HG03342 (cell line): Measurements from ENCODE around the gene TTLL8.

Source experiments
- ATAC-seq: cut with Tn5 transposase; IDR thresholded peaks from one replicate; pipeline ENCODE4 v1.9.1; 2021; ENCODE audit warnings: mild to moderate bottlenecking, moderate library complexity; ENCODE audit not compliant: unreplicated experiment

TTLL8 gene

GRCh38 chr22:50083462-50084079 lies 25.5 kb upstream of the TTLL8 start:
- ATAC-seq, result no peak

DNA sequence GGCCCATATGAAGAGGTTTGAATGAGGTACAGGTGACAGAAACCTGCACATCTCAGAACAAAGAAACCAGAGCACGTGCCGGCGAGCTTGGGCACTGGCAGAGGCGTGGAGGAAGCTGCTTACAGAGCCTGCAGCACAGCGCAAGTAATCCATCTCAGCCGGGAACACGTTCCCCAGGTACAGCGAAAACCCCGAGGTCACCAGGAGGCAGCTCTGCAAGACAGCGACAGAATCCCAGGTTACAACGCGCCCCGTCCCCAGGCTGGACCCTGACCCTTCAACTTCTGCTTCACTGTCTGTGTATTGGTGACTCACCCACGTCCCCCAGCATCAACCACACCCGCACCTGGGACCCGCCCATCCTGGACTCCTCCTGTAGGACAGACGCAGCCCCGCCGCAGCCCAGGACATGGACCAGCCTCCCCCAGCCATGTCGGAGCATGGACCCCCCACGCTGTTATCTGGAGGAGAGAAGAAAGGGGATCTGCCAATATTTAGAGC lies 24.9 kb upstream of the TTLL8 start:
- no peak for ATAC-seq

- ATAC-seq, result no peak
These were observed 24.2 kb upstream of the TTLL8 start for GRCh38 chr22:50082197-50082715.

DNA sequence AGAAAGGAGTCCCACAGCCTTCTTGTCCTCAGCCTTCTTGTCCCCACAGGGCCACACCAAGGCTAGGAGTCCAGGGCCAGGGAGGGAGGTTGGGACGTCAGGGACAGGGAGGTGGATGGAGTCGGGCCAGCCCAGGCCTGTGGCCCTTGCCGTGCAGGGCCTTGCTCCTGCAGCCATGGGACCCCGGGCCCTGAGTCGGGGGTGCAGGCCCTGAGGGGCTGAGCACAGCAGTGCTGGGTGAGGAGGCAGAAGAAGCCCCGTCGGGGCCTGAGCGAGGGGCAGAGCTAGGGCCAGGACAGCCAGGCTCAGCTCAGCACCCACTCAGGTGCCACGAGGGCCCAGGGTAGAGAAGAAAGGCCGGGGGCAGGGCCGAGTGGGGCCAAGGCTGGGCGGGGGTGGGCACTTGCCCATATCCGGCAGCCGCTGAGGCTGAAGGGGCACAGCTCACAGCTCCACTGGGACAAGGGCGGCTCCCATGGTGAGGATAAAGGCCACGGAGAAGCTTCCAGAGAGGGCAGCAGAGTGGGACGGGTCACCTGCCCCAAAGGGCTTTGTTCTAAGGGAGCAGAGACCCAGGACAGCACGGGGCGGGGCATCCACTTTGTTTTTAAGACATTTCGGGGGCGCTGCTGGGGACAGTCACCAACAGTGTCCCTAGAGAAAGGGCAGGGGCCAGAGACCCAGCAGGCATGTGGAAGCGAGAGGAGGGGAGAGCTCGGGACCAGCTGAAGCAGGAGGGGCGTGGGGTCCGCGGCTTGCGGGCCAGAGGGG lies 23.5 kb upstream of the TTLL8 start:
- no peak for ATAC-seq

- ATAC-seq, result no peak
These were observed 22.0 kb upstream of the TTLL8 start for GRCh38 chr22:50080077-50080465.

DNA sequence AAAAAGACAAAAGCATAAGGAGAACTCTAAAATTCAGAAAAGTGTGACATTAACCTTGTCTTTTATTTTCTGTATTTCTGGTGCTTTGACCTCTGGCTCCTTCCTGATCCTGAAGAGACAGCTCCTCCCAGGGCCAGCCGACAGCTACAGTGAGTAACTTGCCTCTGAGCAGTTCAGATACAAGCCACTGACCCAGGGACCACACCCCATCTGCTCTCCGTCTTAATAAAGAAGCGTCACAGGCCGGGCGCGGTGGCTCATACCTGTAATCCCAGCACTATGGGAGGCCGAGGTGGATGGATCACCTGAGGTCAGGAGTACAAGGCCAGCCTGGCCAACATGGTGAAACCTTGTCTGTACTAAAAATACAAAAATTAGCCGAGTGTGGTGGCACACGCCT lies 20.7 kb upstream of the TTLL8 start:
- ATAC-seq, result no peak

DNA sequence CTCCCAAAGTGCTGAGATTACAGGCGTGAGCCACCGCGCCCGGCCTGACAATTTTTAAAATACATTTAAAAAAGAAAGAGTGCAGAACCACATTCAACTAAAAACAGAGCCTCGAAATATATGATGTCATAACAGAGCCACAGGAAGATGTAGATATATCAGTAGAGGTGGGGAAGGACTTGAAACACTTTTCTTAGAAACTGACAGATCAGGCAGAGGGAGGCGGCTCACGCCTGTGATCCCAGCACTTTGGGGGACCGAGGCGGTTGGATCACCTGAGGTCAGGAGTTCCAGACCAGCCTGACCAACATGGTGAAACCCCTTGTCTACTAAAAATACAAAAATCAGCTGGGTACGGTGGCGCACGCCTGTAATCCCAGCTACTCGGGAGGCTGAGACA lies 20.1 kb upstream of the TTLL8 start:
- no peak for ATAC-seq

DNA sequence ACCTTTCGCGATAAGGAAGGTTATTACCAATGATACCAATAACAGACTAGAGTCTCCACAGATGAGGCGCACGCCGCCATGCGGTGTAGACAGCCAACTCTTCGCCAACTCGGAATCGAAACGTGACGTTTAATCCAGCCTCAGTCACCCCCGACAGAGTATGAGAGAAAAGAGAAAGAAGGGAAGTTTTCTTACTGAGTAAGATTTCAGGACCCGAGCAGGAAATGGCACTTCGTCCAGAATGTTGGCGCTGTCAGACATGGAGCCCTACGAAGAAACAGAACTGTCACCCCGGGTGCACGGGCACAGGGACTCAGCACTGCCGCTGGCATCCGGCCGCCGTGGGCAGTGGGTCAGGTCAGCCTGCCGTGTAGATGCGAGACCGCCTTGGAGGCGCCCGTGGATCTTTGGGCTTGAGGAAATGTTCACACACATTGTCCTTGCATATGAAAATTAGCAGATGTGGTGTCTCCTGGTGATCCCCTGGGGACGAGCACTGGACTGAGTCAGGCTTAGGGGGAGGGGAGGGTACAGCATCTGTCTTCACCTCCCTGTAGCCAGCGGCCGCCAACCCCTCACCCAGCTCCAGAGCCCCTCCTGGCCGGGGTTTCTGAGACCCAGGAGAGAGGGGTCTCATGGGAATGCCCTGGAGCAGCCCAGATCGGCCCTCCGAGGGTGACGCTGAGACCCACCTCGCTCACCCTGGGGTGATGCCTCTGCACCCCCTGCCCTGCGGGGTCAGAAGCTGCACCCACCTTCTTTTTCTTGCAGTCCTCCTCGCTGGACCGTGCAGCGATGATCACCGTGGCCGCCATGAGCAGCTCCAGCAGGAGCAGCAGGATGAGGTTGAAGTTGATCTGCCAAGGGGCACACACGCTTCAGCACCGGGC lies 18.8 kb upstream of the TTLL8 start:
- no peak for ATAC-seq

GRCh38 chr22:50074551-50075530 lies 16.7 kb upstream of the TTLL8 start:
- no peak for ATAC-seq

- ATAC-seq, result no peak
These were observed 16.0 kb upstream of the TTLL8 start for GRCh38 chr22:50074056-50074455.

DNA sequence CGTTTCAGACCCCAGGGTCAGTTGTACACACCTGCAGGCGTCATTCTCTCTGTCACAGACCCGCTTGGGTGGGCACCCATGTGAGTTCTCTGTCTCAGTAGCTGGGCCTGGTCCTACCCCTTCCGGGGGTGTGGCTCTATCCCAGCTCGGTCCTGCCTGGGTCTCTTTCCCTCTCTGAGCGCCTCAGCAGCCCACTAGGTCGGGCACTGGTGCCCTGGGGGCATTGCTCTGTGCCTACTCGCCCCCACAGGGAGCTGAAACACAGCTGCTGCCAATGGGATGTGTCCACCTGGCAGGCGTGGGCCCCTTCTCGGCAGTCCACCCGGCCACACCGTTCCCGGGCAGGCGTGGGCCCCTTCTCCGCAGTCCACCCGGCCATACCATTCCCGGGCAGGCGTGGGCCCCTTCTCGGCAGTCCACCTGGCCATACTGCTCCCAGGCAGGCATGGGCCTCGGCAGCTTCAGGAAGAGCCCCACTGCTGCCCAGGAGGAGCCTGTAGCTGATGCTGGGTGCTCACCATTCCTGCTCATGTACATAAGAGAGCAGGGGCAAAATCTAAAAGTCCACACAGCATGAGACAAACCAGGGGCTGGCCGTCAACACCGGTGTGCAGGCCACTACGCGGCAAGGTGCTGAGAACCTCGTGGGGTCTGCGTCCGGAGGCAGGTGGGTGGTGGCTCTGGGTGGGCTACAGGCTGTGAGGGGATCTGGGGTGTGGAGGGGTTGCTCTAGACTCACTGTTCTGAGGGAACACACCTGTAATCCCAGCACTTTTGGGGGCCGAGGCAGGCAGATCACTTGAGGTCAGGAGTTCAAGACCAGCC lies 14.8 kb upstream of the TTLL8 start:
- no peak for ATAC-seq

- no peak for ATAC-seq
These were observed 14.1 kb upstream of the TTLL8 start for GRCh38 chr22:50072167-50072555.

GRCh38 chr22:50071432-50072166 lies 13.5 kb upstream of the TTLL8 start:
- ATAC-seq, result no peak

DNA sequence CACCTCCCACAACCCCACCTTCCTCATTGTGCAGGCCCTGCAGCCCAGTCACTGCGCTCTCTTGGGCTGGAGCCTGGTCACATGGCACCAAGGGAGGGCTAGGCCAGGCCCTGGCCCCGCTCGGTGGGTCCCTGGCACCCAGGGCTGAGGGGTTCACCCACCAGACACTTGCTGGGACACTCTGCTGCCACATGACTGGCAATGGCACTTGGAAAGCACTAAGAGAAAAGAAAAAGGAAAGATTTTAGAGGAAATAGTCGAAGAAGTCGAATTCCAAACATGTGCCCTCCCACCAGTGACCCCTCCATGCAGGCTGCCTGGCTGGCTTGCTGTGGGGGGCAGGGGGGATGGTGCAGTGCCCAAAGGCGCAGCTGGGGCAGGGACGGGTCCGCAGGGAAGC lies 12.3 kb upstream of the TTLL8 start:
- ATAC-seq, result no peak

DNA sequence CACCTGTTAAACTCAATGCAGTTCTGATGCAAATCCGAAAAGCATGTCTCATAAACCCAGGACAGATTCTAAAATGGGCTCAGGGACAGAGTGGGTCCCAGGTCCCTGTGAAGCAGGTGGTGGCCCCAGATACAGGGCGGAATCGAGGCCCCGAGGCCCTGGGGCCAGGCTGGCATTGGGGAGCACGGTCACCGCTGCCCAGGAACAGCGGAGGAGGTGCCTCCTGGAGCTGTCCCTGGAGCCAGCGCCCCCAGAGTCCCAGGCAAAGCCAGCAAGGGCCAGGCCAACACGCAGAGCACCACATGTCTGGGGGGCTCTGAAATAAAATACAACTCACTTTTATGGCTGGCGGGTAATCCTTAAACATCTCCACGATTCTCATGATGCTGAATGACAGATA lies 10.0 kb upstream of the TTLL8 start:
- ATAC-seq, result no peak

DNA sequence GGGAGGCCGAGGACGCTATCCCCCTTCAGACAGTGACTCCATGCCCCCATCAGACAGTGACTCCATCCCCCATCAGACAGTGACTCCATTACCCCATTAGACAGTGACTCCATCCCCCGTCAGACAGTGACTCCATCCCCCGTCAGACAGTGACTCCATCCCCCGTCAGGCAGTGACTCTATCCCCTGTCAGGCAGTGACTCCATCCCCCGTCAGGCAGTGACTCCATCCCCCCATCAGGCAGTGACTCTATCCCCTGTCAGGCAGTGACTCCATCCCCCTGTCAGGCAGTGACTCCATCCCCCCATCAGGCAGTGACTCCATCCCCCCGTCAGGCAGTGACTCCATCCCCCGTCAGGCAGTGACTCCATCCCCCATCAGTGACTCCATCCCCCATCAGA lies 9.1 kb upstream of the TTLL8 start:
- no peak for ATAC-seq

DNA sequence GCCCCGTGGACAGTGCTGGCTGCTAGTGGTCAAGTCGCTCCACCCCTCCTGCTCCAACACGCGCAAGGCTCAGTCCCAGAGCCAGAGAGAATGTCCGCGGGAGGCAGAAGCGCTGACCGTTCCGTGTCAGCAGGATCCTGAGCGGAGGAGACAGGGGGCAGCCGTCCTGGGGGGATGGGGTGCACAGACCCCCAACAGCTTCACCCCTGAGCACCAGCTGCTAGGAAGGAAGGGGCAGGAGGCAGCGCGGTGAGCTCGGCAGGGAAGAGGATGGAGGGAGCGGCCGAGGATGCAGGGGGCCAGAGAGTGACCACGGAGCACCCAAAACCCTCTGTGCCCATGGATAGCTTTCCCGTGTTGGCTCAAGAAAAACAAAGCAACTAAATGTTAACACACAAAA lies 6.4 kb upstream of the TTLL8 start:
- ATAC-seq, result no peak

GRCh38 chr22:50063589-50064393 lies 5.7 kb upstream of the TTLL8 start:
- no peak for ATAC-seq
